ENCODE results near the gene JAM3.

Gene JAM3

GRCh38 chr11:134134167-134134566 is 65.3 kb downstream of the JAM3 start:
- TF ChIP-seq ISL1 (CRISPR knock-in tag; IDR thresholded peaks at IDR 0.05) (no peak), GLIS3 (CRISPR knock-in tag; IDR thresholded peaks at IDR 0.05) (no peak), OSR1 (CRISPR knock-in tag; IDR thresholded peaks at IDR 0.05) (no peak), ZNF70 (CRISPR knock-in tag; IDR thresholded peaks at IDR 0.05) (no peak), CSRNP3 (CRISPR knock-in tag; IDR thresholded peaks at IDR 0.05) (no peak), POU6F1 (CRISPR knock-in tag; IDR thresholded peaks at IDR 0.05; ENCODE audit: borderline replicate concordance, low read depth) (no peak), CREB5 (CRISPR knock-in tag; IDR thresholded peaks at IDR 0.05; ENCODE audit: low read depth) (no peak), CSDC2 (CRISPR knock-in tag; IDR thresholded peaks at IDR 0.05) (no peak), ARNTL (CRISPR knock-in tag; IDR thresholded peaks at IDR 0.05; ENCODE audit: borderline replicate concordance, low read depth) (no peak), BACH2 (CRISPR knock-in tag; IDR thresholded peaks at IDR 0.05; ENCODE audit: borderline replicate concordance) (no peak), SNAI2 (CRISPR knock-in tag; IDR thresholded peaks at IDR 0.05) (no peak), PPARA (CRISPR knock-in tag; IDR thresholded peaks at IDR 0.05; ENCODE audit: borderline replicate concordance) (no peak), PATZ1 (CRISPR knock-in tag; IDR thresholded peaks at IDR 0.05; ENCODE audit: borderline replicate concordance) (no peak), TOX (CRISPR knock-in tag; IDR thresholded peaks at IDR 0.05; ENCODE audit: borderline replicate concordance) (no peak), TSHZ2 (CRISPR knock-in tag; IDR thresholded peaks at IDR 0.05) (no peak)
- ATAC-seq, result no peak

- ATAC-seq, result no peak
- TF ChIP-seq CREB5 (CRISPR knock-in tag; IDR thresholded peaks at IDR 0.05; ENCODE audit: low read depth) (no peak), ZNF8 (CRISPR knock-in tag; IDR thresholded peaks at IDR 0.05) (no peak), ESRRG (CRISPR knock-in tag; IDR thresholded peaks at IDR 0.05) (no peak), ZFP30 (CRISPR knock-in tag; IDR thresholded peaks at IDR 0.05) (no peak), TOX (CRISPR knock-in tag; IDR thresholded peaks at IDR 0.05; ENCODE audit: borderline replicate concordance) (no peak), ZFP3 (CRISPR knock-in tag; IDR thresholded peaks at IDR 0.05) (no peak), ZNF70 (CRISPR knock-in tag; IDR thresholded peaks at IDR 0.05) (no peak), RARB (CRISPR knock-in tag; IDR thresholded peaks at IDR 0.05) (no peak), ZC3H10 (CRISPR knock-in tag; IDR thresholded peaks at IDR 0.05) (no peak), GLIS3 (CRISPR knock-in tag; IDR thresholded peaks at IDR 0.05) (no peak), BACH2 (CRISPR knock-in tag; IDR thresholded peaks at IDR 0.05; ENCODE audit: borderline replicate concordance) (no peak), OSR1 (CRISPR knock-in tag; IDR thresholded peaks at IDR 0.05) (no peak), CSDC2 (CRISPR knock-in tag; IDR thresholded peaks at IDR 0.05) (no peak), SNAI2 (CRISPR knock-in tag; IDR thresholded peaks at IDR 0.05) (no peak), POU6F1 (CRISPR knock-in tag; IDR thresholded peaks at IDR 0.05; ENCODE audit: borderline replicate concordance, low read depth) (no peak), TCF4 (CRISPR knock-in tag; IDR thresholded peaks at IDR 0.05; ENCODE audit: borderline replicate concordance) (no peak), ZNF565 (CRISPR knock-in tag; conservative IDR thresholded peaks at IDR 0.05; ENCODE audit: low read depth) (no peak), TSHZ2 (CRISPR knock-in tag; IDR thresholded peaks at IDR 0.05) (no peak)
Measured at GRCh38 chr11:134138376-134138775, 69.5 kb downstream of the JAM3 start.
